Keratinocyte (primary cell): ENCODE data around the gene LIPJ.

Experiments
- EZH2 ChIP-seq: IDR thresholded peaks from one replicate; pipeline ENCODE4 v1.6.1; 2012; ENCODE audit warnings: inconsistent platforms, mild to moderate bottlenecking, low read length, moderate library complexity
- TF ChIP-seq, protein P1 (sequence below), 3 experiments: IDR thresholded peaks in 1 of 3; conservative IDR thresholded peaks in 1 of 3; optimal IDR thresholded peaks in 1 of 3; 2 replicates in 2 of 3; 3 replicates in 1 of 3; pipeline versions ENCODE3 to v1.5.1; 2011; ENCODE audit warnings: low read length in 3 of 3, mild to moderate bottlenecking in 3 of 3, moderate library complexity in 2 of 3, control low read depth in 1 of 3, inconsistent platforms in 1 of 3; ENCODE audit not compliant: insufficient read depth in 2 of 3; ENCODE audit errors: extremely low read depth in 1 of 3

DNA sequence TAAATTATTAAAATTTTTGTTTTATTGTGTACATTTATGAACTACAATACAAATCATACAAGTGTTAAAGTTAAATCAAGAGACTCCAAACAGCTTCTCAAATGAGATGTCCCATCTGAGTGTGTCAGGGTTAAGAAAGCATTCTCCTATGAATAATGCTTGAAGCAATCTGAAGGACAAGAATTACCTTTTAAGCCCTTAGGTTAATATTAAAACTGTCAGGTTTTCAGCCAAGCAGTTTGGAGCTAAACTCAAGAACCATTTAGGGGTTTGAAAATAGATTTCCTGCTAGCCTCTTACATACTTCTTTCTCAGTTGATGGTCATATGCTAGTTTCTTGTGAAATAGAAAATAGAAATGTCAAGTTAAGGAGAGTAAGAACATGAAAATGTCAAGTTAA is 38.3 kb downstream of the LIPJ start:
- TF ChIP-seq, protein P1, sequence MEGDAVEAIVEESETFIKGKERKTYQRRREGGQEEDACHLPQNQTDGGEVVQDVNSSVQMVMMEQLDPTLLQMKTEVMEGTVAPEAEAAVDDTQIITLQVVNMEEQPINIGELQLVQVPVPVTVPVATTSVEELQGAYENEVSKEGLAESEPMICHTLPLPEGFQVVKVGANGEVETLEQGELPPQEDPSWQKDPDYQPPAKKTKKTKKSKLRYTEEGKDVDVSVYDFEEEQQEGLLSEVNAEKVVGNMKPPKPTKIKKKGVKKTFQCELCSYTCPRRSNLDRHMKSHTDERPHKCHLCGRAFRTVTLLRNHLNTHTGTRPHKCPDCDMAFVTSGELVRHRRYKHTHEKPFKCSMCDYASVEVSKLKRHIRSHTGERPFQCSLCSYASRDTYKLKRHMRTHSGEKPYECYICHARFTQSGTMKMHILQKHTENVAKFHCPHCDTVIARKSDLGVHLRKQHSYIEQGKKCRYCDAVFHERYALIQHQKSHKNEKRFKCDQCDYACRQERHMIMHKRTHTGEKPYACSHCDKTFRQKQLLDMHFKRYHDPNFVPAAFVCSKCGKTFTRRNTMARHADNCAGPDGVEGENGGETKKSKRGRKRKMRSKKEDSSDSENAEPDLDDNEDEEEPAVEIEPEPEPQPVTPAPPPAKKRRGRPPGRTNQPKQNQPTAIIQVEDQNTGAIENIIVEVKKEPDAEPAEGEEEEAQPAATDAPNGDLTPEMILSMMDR (optimal IDR thresholded peaks at IDR 0.05 in 1 of 3, IDR thresholded peaks at IDR 0.05 in 1 of 3, conservative IDR thresholded peaks at IDR 0.05 in 1 of 3; ENCODE audit: extremely low read depth in 1 of 3, insufficient read depth in 2 of 3, low read length in 3 of 3), result no peak
- no peak for TF ChIP-seq EZH2
